Stimulated activated CD4-positive, alpha-beta T cell treated with anti-CD3 and anti-CD28 coated beads, Interleukin-4, amount 100 ng/mL, for 48 hours (primary cell): ENCODE results near the gene AKR1C3.
"Not testable (repeated sequence)": the region's sequence is repeated elsewhere in the genome, so short reads cannot be mapped to it uniquely, and the experiment has no call there.

Source experiments
- DNase-seq, 2 donors: peaks; one replicate each; pipeline ENCODE4 v3.0.0-alpha.2; 2020; ENCODE audit warnings: low read depth in 2 of 2

Gene AKR1C3

DNA sequence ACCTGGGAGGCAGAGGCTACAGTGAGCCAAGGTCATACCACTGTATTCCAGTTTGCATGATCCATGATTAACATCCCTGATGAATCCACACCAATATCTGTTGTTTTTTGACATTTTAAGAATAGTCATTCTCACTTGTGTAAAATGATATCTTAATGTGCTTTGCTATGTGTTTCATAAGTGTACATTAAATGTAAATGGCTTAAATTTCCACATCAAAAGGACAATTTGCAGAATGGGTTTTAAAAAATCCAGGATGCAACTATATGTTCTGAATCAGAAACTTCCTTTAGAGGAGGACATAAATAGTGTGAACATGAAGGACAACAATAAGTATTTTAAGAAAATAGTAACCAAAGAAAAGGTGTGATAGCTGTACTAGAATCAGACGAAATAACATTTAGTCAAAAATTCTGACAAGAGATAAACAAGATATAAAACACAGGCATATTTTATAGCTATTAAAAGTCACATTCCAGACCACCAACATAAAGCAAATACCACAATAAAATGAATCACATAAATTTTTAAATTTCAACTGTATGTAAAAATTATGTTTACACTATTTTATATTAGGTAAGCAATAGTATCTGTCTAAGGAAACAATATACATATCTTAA lies 42.4 kb downstream of the AKR1C3 start:
- no peak for DNase-seq

DNA sequence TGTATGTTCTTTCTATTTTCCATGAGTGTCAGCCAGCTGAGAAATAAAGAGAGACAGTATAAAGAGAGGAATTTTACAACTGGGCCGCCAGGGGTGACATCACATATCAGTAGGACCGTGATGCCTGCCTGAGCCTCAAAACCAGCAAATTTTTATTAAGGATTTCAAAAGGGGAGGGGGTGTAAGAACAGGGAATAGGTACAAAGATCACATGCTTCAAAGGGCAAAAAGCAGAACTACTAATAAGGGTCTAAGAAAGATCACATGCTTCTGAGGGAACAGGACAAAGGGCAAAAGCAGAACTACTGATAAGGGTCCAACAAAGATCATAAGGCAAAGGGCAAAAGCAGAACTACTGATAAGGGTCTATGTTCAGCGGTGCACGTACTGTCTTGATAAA lies 43.5 kb downstream of the AKR1C3 start:
- not testable (repeated sequence) for DNase-seq

GRCh38 chr10:5142199-5142598 lies 48.0 kb downstream of the AKR1C3 start:
- no peak for DNase-seq

DNA sequence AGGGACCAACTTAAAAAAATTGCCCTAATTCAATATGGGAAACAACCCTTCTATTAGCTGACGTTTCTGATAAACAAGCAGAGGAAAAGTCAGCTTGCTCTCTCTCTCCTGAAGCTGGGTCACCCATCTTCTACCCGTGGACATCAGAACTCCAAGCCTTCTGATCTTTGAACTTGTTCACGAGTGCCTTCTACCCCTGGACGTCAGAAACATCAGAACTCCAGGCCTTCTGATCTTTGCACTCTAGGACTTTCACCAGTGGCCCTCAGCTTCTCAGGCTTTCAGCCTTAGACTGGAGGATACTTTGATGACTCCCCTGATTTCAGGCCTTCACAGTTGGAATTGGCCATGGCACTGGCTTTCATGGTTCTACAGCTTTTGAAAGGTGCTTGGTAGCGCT lies 48.9 kb downstream of the AKR1C3 start:
- DNase-seq, result no peak

- no peak for DNase-seq
Measured at GRCh38 chr10:5146920-5147254, 52.7 kb downstream of the AKR1C3 start.

DNA sequence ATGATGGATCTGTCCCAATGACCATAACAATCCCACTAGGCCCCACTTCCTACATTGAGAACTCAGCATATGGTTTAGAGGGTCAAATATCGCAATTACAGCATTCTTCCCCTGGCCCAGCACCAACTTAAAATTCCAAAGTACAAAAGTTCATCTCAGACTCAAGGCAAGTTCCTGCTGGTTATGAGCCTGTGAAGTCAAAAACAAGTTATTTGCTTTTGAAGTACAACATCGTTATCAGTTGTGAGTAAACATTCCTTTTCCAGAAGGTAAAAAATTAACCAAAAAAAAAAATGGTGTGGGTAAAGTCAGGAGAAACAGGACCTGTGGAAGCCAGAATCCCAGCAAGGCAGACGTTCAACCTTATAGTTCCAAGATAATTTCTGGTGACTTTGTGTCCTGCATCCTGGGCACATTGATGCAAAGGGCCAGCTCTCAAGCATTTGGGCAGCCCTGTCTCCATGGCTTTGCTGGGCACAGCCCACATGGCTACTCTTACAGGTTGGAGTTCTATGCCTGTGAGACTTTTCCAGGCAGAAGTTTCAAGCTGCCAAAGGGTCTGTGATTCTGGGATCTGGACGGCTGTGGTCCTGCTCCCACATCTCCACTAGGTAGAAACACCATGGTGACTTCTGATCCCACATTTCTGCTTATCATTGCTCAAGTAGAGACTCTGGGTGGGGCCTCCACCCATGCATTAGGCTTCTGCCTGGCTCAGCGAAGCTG lies 53.2 kb downstream of the AKR1C3 start:
- DNase-seq, result no peak

GRCh38 chr10:5147981-5148677 lies 53.9 kb downstream of the AKR1C3 start:
- DNase-seq, result no peak

DNA sequence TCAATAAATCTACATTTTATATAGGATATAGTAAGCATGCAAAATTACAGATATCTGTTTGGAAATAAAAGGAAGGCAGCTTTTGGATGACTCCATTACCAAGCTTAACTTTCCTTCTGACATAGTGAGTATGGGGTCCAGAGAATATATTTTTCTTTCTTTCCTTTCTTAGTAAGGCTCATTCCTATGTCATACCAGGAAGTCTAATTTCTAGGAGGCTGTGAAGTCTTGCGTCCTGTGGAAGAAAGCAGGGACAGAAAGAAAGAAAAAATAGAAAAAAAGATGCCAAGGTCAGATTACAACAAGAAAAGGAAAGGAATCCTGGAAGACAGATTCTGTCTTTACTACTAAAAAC lies 54.4 kb downstream of the AKR1C3 start:
- DNase-seq, result no peak

DNA sequence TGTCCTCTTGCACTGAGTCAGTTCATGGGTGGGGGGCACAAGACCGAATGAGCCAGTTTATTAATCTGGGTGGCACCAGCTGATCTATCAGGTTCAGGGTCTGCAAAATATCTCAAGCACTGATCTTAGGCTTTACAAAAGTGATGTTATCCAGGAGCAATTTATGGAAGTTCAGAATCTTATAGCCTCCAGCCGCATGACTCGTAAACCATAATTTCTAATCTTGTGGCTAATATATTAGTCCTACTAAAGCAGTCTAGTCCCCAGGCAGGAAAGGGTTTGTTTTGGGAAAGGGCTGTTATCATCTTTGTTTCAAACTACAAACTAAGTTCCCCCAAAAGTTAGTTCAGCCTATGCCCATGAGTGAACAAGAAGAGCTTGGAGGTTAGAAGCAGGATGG lies 56.9 kb downstream of the AKR1C3 start:
- no peak for DNase-seq

DNA sequence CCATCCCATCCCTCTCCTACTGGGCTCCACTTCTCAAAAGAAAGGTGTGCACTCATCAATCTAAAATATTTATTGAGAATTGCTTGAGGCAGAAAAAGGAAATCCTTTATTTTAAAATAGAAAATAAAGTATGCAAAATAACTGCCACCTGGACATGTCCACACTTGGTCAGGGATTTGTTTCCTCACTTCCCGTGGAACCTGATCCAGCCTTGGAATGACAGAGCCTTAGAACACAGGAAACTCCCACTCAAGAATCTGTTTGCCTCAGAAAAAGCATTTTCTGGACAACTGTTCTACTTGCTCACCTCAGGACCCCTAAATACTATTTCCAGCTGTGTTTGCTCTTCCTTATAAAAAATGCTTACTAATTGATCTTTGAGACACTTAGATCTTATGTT lies 61.7 kb downstream of the AKR1C3 start:
- no peak for DNase-seq
